GM18868 (cell line): ENCODE results near the gene SNX33.
A peak's percentile ranks its signal among the peaks of the same experiment; 100 is the strongest.
"Not testable (repeated sequence)": the region's sequence is repeated elsewhere in the genome, so short reads cannot be mapped to it uniquely, and the experiment has no call there.

ENCODE experiments used
- ATAC-seq: cut with Tn5 transposase; IDR thresholded peaks from one replicate; pipeline ENCODE4 v1.9.1; 2021; ENCODE audit warnings: mild to moderate bottlenecking, moderate library complexity; ENCODE audit not compliant: unreplicated experiment

Gene SNX33

GRCh38 chr15:75697974-75698747, 50.4 kb downstream of the SNX33 start:
- not testable (repeated sequence) for ATAC-seq

- ATAC-seq: not testable (repeated sequence)
Measured at GRCh38 chr15:75699517-75699916, 51.8 kb downstream of the SNX33 start.

- ATAC-seq: peak; percentile 44
Measured at GRCh38 chr15:75699961-75700874, 52.5 kb downstream of the SNX33 start.

GRCh38 chr15:75701071-75702003, 53.6 kb downstream of the SNX33 start:
- not testable (repeated sequence) for ATAC-seq

- ATAC-seq: no peak
Measured at GRCh38 chr15:75702436-75702835, 54.7 kb downstream of the SNX33 start.

GRCh38 chr15:75703440-75704262, 55.9 kb downstream of the SNX33 start:
- ATAC-seq: not testable (repeated sequence)

- no peak for ATAC-seq
Measured at GRCh38 chr15:75704263-75704615, 56.5 kb downstream of the SNX33 start.

- no peak for ATAC-seq
Measured at GRCh38 chr15:75704618-75705017, 56.9 kb downstream of the SNX33 start.

- not testable (repeated sequence) for ATAC-seq
Measured at GRCh38 chr15:75705375-75705774, 57.7 kb downstream of the SNX33 start.

GRCh38 chr15:75705854-75706681, 58.4 kb downstream of the SNX33 start:
- no peak for ATAC-seq

GRCh38 chr15:75706682-75706954, 58.9 kb downstream of the SNX33 start:
- no peak for ATAC-seq

GRCh38 chr15:75709458-75709857, 61.7 kb downstream of the SNX33 start:
- not testable (repeated sequence) for ATAC-seq

- not testable (repeated sequence) for ATAC-seq
Measured at GRCh38 chr15:75710874-75711273, 63.2 kb downstream of the SNX33 start.

GRCh38 chr15:75711495-75711894, 63.8 kb downstream of the SNX33 start:
- ATAC-seq: not testable (repeated sequence)
